ENCODE data around the gene RAB6B.

GRCh38 chr3:133859381-133860234, 36.1 kb downstream of the RAB6B start:
- TF ChIP-seq CTCF (IDR thresholded peaks at IDR 0.05; ENCODE audit: low read depth, low read length): no peak
- no peak for TF ChIP-seq EZH2phosphoT487 (IDR thresholded peaks at IDR 0.05; ENCODE audit: low read depth)

All from OCI-LY3 (cell line).